Immature natural killer cell (primary cell): ENCODE measurements around the gene CECR2. TPM values are rescaled to one million over a fixed set of nuclear protein-coding genes. Genes with fewer than 3 reads are reported as not detected.
"Not testable (repeated sequence)": the region's sequence is repeated elsewhere in the genome, so short reads cannot be mapped to it uniquely, and the experiment has no call there.

ENCODE experiments used
- DNase-seq, 3 donors: peaks; one replicate each; pipeline ENCODE4 v3.0.0; 2022; ENCODE audit warnings: mixed read lengths in 1 of 3
- H3K27ac Mint-ChIP-seq, 6 donors: one replicate each; pipeline ENCODE4 v1.8.0; 2020; ENCODE audit warnings: mixed read lengths in 6 of 6, mild to moderate bottlenecking in 5 of 6, inconsistent platforms in 4 of 6, moderate library complexity in 3 of 6
- H3K27me3 Mint-ChIP-seq, 3 donors: one replicate each; pipeline ENCODE4 v1.8.0; 2020 to 2021; ENCODE audit warnings: low read depth in 3 of 3, mild to moderate bottlenecking in 3 of 3, mixed read lengths in 3 of 3, moderate library complexity in 3 of 3, inconsistent platforms in 1 of 3
- H3K36me3 Mint-ChIP-seq, 3 donors: one replicate each; pipeline ENCODE4 v1.8.0; 2020; ENCODE audit warnings: mixed read lengths in 3 of 3, inconsistent platforms in 2 of 3, mild to moderate bottlenecking in 2 of 3
- H3K4me1 Mint-ChIP-seq, 2 donors: one replicate each; pipeline ENCODE4 v1.8.0; 2020; ENCODE audit warnings: inconsistent platforms in 2 of 2, mild to moderate bottlenecking in 2 of 2, mixed read lengths in 2 of 2, moderate library complexity in 1 of 2
- H3K4me3 Mint-ChIP-seq, 5 donors: one replicate each; pipeline ENCODE4 v1.8.0; 2020; ENCODE audit warnings: mild to moderate bottlenecking in 5 of 5, mixed read lengths in 5 of 5, inconsistent platforms in 3 of 5, moderate library complexity in 3 of 5
- H3K9me3 Mint-ChIP-seq, 6 donors: one replicate each; pipeline ENCODE4 v1.8.0; 2020; ENCODE audit warnings: mild to moderate bottlenecking in 6 of 6, mixed read lengths in 6 of 6, inconsistent platforms in 4 of 6, moderate library complexity in 3 of 6
- polyA plus RNA-seq, 3 donors: library from polyadenylated mRNA; unstranded; fragments of 300-500 nt; fragmentation: Illumina TruSeq; gene quantifications; one replicate each; pipeline ENCODE4 v1.2.3, GENCODE V29; 2021

CECR2 gene
- polyA plus RNA-seq, 3 donors from 2014 or later, result not detected

DNA sequence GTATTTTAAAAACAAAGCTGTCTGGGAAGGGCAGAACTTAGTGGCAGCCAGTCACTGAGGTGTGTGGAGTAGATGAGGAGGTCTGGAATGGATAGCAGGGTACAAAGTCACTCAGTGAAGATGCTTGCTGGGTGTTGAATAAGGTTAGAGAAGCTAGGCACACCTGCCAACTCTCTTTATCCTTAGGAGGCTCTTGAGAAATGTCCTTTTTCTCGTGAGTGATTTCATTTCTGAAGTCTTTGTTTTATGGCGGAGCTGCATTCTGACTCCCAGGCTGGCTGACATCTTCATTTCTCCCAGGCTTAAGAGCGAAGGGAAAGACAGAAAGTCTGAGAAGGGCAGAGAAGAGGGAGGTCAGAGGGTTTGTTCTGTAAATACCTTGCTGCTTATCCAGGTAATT is 31.0 kb downstream of the CECR2 start:
- H3K9me3 Mint-ChIP-seq, result no peaks in the 10 kb centered on the region
- no peaks in the 10 kb centered on the region for H3K4me1 Mint-ChIP-seq
- no peak for DNase-seq
- H3K27me3 Mint-ChIP-seq, result peaks cover 0 to 5% (median 1%) of the 10 kb centered on the region in 3 donors
- H3K36me3 Mint-ChIP-seq, result no peaks in the 10 kb centered on the region
- H3K4me3 Mint-ChIP-seq, result no peak overlapping the region
- H3K27ac Mint-ChIP-seq, result no peak overlapping the region

DNA sequence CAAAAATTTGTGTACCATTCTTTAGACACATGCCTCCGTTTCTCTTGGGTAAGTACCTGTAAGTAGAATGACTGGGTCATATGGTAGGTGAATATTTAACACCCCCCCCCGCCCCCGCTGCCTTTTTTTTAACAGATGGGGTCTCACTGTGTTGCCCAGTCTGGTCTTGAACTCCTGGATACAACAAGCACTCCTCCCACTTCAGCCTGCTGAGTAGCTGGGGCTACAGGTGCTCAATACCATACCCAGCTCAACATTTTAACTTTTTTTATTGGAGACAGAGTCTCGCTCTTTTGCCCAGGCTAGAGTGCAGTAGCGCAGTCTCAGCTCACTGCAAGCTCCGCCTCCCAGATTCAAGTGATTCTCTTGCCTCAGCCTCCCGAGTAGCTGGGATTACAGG is 32.5 kb downstream of the CECR2 start:
- H3K9me3 Mint-ChIP-seq, result no peaks in the 10 kb centered on the region
- H3K4me1 Mint-ChIP-seq, result no peaks in the 10 kb centered on the region
- no peak overlapping the region for H3K4me3 Mint-ChIP-seq
- H3K36me3 Mint-ChIP-seq, result no peaks in the 10 kb centered on the region
- H3K27me3 Mint-ChIP-seq, result peaks cover 0 to 3% (median 1%) of the 10 kb centered on the region in 3 donors
- DNase-seq, result no peak
- no peak overlapping the region for H3K27ac Mint-ChIP-seq

DNA sequence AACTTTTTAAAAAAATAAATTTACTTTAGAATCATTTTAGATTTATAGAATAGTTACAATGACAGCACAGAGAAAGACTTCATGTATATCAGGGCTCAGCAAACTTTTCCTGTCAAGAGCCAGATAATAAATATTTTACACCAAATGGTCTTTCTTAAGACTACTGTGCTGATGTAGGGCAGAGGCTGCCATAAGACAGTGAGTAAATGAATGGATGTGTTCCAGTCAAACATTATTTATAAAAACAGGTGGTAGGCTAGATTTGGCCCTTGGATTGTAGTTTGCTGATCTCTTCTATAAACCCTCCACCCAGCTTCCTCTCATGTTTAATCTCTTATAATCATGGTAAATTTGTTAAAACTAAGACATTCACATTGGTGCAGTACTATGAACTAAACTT is 33.0 kb downstream of the CECR2 start:
- Mint-ChIP-seq H3K27me3 (peaks cover 0 to 3% (median 1%) of the 10 kb centered on the region in 3 donors), H3K9me3 (no peaks in the 10 kb centered on the region), H3K36me3 (no peaks in the 10 kb centered on the region)

DNA sequence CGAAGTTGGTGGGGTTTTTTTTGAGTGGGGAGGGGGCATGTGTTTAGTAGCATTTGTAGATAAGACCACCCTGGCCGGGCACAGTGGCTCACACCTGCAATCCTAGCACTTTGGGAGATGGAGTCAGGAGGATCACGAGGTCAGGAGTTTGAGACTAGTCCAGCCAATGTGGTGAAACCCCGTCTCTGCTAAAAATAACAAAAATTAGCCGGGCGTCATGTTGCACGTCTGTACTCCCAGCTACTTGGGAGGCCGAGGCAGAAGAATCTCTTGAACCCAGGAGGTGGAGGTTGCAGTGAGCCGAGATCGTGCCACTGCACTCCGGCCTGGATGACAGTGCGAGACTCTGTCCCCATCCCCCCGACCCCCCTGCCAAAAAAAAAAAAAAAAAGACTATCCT is 34.6 kb downstream of the CECR2 start:
- Mint-ChIP-seq H3K36me3 (no peaks in the 10 kb centered on the region), H3K4me3 (no peak overlapping the region)

More for the DNA sequence above, 33.0 kb downstream of the CECR2 start:
- Mint-ChIP-seq H3K27ac (no peak overlapping the region), H3K4me3 (no peak overlapping the region), H3K4me1 (no peaks in the 10 kb centered on the region)
- DNase-seq, result no peak

DNA sequence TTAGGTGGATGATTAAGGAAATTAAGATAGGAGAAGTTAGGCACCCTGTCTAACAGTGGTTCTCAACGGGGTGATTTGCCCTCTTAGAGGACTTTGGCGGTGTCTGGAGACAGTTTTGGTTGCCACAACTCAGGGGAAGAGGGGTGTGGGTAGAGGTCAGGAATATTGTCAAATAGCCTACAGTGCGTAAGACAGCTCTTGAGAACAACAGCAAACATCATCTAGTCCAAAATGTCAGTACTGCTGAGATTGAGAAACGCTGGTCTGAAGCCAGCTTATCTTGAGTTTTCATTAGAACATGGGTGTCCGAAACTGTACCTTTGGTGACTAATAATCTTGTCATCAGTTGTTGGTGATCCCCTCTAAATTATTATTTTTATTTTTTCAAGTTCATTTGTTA is 38.4 kb downstream of the CECR2 start:
- H3K4me3 Mint-ChIP-seq, result no peak overlapping the region
- no peak overlapping the region for H3K27ac Mint-ChIP-seq
- peaks cover 0 to 9% (median 2%) of the 10 kb centered on the region in 3 donors for H3K27me3 Mint-ChIP-seq
- no peaks in the 10 kb centered on the region for H3K4me1 Mint-ChIP-seq
- H3K36me3 Mint-ChIP-seq, result no peaks in the 10 kb centered on the region
- H3K9me3 Mint-ChIP-seq, result no peaks in the 10 kb centered on the region
- no peak for DNase-seq

More for the DNA sequence above, 34.6 kb downstream of the CECR2 start:
- H3K27ac Mint-ChIP-seq, result no peak overlapping the region
- H3K9me3 Mint-ChIP-seq, result no peaks in the 10 kb centered on the region
- peaks cover 0 to 7% (median 1%) of the 10 kb centered on the region in 3 donors for H3K27me3 Mint-ChIP-seq
- H3K4me1 Mint-ChIP-seq, result no peaks in the 10 kb centered on the region
- DNase-seq, result no peak

DNA sequence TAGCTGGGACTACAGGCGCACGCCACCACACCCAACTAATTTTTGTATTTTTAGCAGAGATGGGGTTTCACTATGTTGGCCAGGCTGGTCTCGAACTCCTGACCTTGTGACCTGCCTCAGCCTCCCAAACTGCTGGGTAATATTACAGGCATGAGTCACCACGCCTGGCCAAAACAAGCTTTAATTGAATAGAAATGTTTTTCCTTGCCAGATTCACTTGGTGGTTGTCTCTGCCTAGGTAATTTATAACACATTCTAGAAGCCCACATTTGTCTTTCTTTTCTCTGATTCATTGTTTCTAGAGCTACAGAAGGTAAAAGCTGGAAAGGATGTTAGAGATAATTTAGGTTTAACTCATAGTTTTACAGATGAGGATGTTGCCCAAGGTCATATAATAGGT is 41.3 kb downstream of the CECR2 start:
- no peak for DNase-seq
- Mint-ChIP-seq H3K4me3 (no peak overlapping the region), H3K4me1 (no peaks in the 10 kb centered on the region), H3K27me3 (peaks cover 0 to 7% (median 2%) of the 10 kb centered on the region in 3 donors), H3K36me3 (no peaks in the 10 kb centered on the region), H3K9me3 (no peaks in the 10 kb centered on the region), H3K27ac (no peak overlapping the region)

DNA sequence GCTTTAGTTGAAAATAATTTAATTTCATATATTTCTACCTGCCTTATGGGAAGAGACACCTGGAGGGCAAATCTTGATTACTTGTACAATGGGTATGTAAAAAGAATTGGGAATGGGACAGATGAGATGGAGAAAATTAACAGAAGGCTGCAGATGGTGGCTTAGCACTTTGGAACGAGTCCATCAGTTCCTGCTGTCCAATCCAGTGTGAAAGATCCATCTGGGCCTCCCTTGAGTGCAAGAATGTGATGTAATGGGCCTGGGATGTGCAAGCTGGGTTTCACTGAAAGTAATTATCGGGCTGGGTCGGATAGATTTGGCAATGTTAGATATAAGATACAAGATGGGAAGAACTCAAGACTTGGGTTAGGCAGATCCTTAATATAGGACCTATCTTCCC is 42.0 kb downstream of the CECR2 start:
- no peak overlapping the region for H3K27ac Mint-ChIP-seq
- H3K4me3 Mint-ChIP-seq, result no peak overlapping the region
- no peaks in the 10 kb centered on the region for H3K36me3 Mint-ChIP-seq
- H3K9me3 Mint-ChIP-seq, result no peaks in the 10 kb centered on the region
- H3K4me1 Mint-ChIP-seq, result no peaks in the 10 kb centered on the region
- H3K27me3 Mint-ChIP-seq, result peaks cover 0 to 7% (median 2%) of the 10 kb centered on the region in 3 donors
- DNase-seq, result no peak

DNA sequence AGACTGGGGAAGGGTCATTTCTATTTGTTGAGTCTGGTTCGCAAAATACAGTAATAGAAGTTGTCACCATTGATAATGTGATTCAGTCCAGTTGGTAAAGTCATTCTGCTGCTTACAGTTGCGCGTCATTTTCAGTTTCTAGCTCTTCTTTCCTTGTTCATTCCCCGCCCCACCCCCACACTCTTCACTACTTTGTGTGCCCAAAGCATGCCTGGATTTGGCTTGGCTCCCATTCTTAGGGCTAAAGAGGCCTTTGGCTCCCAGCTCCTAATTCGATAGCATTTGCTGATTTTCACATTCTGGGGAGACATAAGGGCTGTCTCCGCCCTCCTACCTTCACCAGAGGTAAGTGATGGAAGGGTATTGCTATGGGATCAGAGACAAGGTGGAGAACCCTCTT is 43.0 kb downstream of the CECR2 start:
- Mint-ChIP-seq H3K27me3 (peaks cover 0 to 7% (median 2%) of the 10 kb centered on the region in 3 donors), H3K36me3 (no peaks in the 10 kb centered on the region), H3K27ac (no peak overlapping the region), H3K4me1 (no peaks in the 10 kb centered on the region), H3K4me3 (no peak overlapping the region), H3K9me3 (no peaks in the 10 kb centered on the region)
- no peak for DNase-seq

DNA sequence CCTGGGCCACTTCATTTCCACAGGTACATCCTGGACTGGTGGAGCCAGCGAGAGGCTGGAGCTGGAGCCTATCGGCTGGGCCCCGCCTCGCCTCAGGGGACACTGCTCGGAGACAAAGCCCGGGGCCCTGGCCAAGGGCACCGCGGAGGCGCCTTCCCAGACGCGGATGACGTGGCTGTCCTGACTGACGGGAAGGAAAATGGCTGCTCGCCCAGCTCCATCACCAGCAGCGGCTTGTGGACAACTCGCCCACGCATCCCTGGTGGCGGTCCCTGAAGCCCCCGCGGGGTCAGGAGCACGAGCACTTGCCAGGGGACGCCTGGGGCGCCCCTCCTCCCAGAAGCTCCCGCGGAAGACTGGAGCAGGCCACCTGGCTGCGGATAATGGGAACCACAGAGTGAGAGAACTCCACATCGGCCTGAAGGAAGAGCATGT is 49.6 kb downstream of the CECR2 start:
- Mint-ChIP-seq H3K4me3 (no peak overlapping the region), H3K27me3 (peaks cover 0 to 3% (median 2%) of the 10 kb centered on the region in 3 donors), H3K27ac (no peak overlapping the region), H3K36me3 (no peaks in the 10 kb centered on the region), H3K4me1 (no peaks in the 10 kb centered on the region), H3K9me3 (no peaks in the 10 kb centered on the region)
- DNase-seq, result no peak

DNA sequence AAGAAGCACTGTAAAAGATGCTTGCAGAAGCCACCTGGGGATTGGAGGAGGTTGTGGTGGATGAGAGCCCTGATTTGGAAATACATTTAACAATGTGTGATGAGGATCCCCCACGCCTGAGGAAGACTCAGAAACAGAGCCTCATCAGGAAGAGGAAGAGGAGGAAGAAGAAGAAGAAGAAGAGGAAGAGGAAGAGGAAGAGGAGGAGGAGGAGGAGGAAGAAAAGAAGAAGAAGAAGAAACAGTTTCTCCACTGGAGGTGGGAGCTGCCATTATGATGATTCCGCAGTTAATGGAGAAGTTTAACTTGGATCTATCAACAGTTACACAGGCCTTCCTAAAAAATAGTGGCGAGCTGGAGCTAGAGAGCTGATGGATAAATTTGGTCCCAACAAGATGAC is 50.1 kb downstream of the CECR2 start:
- Mint-ChIP-seq H3K27ac (no peak overlapping the region), H3K36me3 (no peaks in the 10 kb centered on the region), H3K4me1 (no peaks in the 10 kb centered on the region), H3K4me3 (no peak overlapping the region), H3K9me3 (no peaks in the 10 kb centered on the region), H3K27me3 (peaks cover 0 to 3% (median 2%) of the 10 kb centered on the region in 3 donors)
- no peak for DNase-seq

DNA sequence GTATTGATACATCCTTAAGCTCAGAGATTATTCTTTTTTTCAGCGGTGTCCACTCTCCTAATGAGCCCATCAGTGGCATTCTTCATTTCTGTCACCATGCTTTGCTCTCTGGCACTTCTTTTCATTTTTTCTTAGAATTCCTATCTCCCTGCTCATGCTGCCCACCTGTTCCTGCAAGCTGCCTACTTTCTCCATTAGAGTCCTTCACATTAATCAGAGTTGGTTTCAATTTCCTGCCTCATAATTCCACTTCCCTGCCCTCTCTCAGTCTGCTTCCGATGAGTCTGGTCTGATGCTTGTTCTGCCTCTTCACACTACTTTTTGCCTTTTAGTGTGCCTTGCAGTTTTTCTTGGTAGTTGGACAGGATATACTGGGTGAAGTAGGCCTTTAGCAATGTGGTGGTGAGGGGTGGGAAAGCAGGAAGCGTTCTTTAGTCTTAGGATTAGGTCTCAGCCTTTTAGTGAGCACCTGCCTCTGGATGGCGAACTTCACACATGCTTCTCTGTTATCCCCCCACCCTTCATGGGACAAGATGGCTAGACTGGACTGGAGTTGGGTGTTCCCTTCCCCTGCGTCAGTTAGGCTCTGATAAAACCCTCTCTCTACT is 53.6 kb downstream of the CECR2 start:
- no peaks in the 10 kb centered on the region for H3K36me3 Mint-ChIP-seq
- H3K4me1 Mint-ChIP-seq, result no peaks in the 10 kb centered on the region
- peaks cover 2 to 10% (median 3%) of the 10 kb centered on the region in 3 donors for H3K27me3 Mint-ChIP-seq

DNA sequence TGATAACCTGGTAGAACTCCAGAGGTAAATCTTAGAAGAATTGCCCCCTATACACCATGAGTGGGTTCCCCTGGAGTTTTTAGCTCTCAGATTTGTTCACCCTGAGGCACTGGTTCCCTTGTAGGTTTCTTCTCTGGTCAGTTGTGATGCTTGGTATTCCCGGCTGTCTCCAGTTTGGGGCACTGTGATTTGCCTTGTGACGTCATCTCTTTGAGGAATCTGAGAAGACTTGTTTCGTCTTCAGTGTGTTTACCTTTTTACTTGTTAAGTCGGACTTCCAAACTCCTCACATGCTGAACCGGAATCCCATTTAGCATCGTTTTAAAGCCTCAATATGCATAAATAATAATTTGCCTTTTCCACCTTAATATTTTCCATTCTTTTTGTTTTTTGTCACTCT is 54.4 kb downstream of the CECR2 start:
- peaks cover 3 to 11% (median 3%) of the 10 kb centered on the region in 3 donors for H3K27me3 Mint-ChIP-seq

More for the DNA sequence above, 53.6 kb downstream of the CECR2 start:
- DNase-seq, result no peak
- Mint-ChIP-seq H3K4me3 (no peak overlapping the region), H3K9me3 (no peaks in the 10 kb centered on the region), H3K27ac (no peak overlapping the region)

DNA sequence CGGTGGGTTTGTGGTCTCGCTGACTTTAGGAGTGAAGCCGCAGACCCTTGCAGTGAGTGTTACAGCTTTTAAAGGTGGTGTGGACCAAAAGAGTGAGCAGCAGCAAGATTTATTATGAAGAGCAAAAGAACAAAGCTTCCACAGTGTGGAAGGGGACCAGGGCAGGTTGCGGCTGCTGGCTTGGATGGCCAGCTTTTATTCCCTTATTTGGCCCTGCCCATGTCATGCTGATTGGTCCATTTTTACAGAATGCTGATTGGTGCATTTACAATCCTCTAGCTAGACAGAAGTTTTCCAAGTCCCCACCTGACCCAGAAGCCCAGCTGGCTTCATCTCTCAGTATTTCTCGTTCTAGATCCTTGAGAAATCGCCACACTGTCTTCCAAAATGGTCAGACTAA is 58.3 kb downstream of the CECR2 start:
- H3K36me3 Mint-ChIP-seq, H3K4me3 Mint-ChIP-seq, H3K4me1 Mint-ChIP-seq, DNase-seq, H3K27ac Mint-ChIP-seq, H3K9me3 Mint-ChIP-seq: not testable (repeated sequence)
- peaks cover 3 to 15% (median 5%) of the 10 kb centered on the region in 3 donors for H3K27me3 Mint-ChIP-seq

More for the DNA sequence above, 54.4 kb downstream of the CECR2 start:
- DNase-seq, result no peak
- no peaks in the 10 kb centered on the region for H3K9me3 Mint-ChIP-seq
- H3K4me1 Mint-ChIP-seq, result no peaks in the 10 kb centered on the region
- H3K27ac Mint-ChIP-seq, result no peak overlapping the region
- H3K4me3 Mint-ChIP-seq, result no peak overlapping the region
- H3K36me3 Mint-ChIP-seq, result no peaks in the 10 kb centered on the region

DNA sequence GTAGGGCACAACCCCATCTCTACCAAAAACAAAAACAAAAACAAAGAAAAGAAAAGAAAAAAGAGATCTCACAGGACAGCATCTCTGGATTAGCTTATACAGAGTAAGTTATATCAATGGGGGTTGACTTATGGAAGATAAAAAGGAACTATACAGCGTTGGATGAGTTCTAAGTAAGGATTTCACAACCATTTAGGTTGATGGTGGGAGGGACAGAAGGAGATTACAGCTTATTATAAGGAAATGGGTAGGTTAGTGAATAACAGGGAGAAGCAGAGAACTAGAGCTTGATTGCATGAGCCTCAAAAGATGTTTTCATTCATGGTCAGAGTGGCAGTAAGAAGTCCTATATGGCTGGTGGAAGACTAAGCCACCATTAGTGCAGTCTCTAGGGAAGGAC is 60.3 kb downstream of the CECR2 start:
- no peak for DNase-seq
- Mint-ChIP-seq H3K4me1 (no peaks in the 10 kb centered on the region), H3K9me3 (no peaks in the 10 kb centered on the region), H3K27ac (no peak overlapping the region), H3K27me3 (peaks cover 2 to 12% (median 4%) of the 10 kb centered on the region in 3 donors), H3K4me3 (no peak overlapping the region), H3K36me3 (no peaks in the 10 kb centered on the region)

DNA sequence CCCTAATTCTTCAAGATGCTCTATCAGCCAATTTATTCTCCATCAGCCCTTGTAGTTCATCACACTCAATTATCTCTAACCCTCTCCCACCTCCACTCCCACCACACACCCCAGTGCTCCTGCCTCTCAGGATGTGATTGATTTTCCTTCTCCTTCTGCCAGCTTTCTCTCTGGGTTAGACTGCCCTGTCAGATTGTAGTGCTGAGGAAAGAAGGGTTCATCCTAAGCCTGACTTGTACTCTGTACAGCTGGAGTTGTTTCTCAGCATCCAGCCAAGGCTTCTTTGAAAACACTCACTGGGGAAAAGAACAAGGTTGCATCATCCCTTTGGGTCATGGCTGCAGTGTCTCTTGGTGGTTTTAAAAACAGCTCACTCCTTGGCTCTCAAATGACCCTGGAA is 61.2 kb downstream of the CECR2 start:
- no peaks in the 10 kb centered on the region for H3K36me3 Mint-ChIP-seq

More for the DNA sequence above, 61.2 kb downstream of the CECR2 start:
- Mint-ChIP-seq H3K9me3 (no peaks in the 10 kb centered on the region), H3K4me3 (no peak overlapping the region), H3K27ac (no peak overlapping the region), H3K27me3 (peaks cover 0 to 16% (median 7%) of the 10 kb centered on the region in 3 donors), H3K4me1 (no peaks in the 10 kb centered on the region)
- DNase-seq, result no peak
